Suprapubic skin (tissue), 3 donors: ENCODE measurements around the gene PTMA.

Source experiments
- CTCF ChIP-seq, 2 donors: fragments of 200-600 bp in 1 of 2; fragments of 450-650 bp in 1 of 2; sonication (generic) in 1 of 2; IDR thresholded peaks; one replicate each; pipeline ENCODE4 v1.5.1; 2016 to 2019; ENCODE audit warnings: antibody characterized with exemption in 2 of 2, mild to moderate bottlenecking in 1 of 2, moderate library complexity in 1 of 2
- EP300 ChIP-seq: sonication (generic); formaldehyde crosslinking; IDR thresholded peaks from one replicate; pipeline ENCODE4 v1.6.1; 2017; ENCODE audit warnings: antibody characterized with exemption
- POLR2A ChIP-seq, 2 donors: fragments of 450-650 bp; IDR thresholded peaks; one replicate each; pipeline ENCODE4 v1.6.1; 2017; ENCODE audit warnings: antibody characterized with exemption in 2 of 2, mild to moderate bottlenecking in 2 of 2, moderate library complexity in 2 of 2

GRCh38 chr2:231713730-231714638 lies 5.7 kb downstream of the PTMA start:
- peak; percentile 92 to 96 for TF ChIP-seq CTCF (IDR thresholded peaks at IDR 0.05)
- TF ChIP-seq POLR2A (IDR thresholded peaks at IDR 0.05): no peak
- TF ChIP-seq EP300: no peak
